ENCODE results near the gene METTL18. TPM values are rescaled to one million over a fixed set of nuclear protein-coding genes. Genes with fewer than 3 reads are reported as not detected.

The METTL18 gene
- total RNA-seq, 2 donors from 2014 or later, result 6.7 to 7.3 TPM

DNA sequence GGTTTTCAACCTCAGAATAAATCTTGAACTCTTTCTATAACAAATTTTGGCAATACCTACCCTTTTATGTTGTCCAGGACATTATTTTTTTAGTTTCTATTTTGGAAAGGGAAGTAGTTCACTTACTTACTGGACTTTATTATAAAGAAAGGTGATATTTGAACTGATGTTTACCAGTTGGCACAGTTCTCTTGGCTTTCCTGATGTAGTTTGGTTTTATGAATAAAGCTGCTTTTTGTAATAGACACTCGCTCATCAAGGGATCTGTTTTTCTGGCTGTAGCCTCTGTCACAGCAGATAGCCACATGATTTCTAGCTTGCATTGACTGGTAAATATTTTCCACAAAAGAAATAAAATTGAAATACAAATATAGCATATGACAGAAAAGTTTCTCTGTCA is 40.9 kb upstream of the METTL18 start:
- Mint-ChIP-seq H3K9me3 (peaks cover 15% of the 10 kb centered on the region), H3K27me3 (ENCODE audit: insufficient read depth) (no peaks in the 10 kb centered on the region), H3K4me3 (no peak overlapping the region), H3K4me1 (no peaks in the 10 kb centered on the region), H3K36me3 (ENCODE audit: low read depth) (peaks cover 66% of the 10 kb centered on the region), H3K27ac (no peak overlapping the region)
- no peak overlapping the region for H3K4me3 ChIP-seq (ENCODE audit: low read length)
- H3K27ac ChIP-seq (ENCODE audit: low read depth, low read length), result no peak overlapping the region
- no peak for DNase-seq
- H3K4me1 ChIP-seq (ENCODE audit: control insufficient read depth, insufficient read depth, low read length), result no peaks in the 10 kb centered on the region
- TF ChIP-seq, protein P1, sequence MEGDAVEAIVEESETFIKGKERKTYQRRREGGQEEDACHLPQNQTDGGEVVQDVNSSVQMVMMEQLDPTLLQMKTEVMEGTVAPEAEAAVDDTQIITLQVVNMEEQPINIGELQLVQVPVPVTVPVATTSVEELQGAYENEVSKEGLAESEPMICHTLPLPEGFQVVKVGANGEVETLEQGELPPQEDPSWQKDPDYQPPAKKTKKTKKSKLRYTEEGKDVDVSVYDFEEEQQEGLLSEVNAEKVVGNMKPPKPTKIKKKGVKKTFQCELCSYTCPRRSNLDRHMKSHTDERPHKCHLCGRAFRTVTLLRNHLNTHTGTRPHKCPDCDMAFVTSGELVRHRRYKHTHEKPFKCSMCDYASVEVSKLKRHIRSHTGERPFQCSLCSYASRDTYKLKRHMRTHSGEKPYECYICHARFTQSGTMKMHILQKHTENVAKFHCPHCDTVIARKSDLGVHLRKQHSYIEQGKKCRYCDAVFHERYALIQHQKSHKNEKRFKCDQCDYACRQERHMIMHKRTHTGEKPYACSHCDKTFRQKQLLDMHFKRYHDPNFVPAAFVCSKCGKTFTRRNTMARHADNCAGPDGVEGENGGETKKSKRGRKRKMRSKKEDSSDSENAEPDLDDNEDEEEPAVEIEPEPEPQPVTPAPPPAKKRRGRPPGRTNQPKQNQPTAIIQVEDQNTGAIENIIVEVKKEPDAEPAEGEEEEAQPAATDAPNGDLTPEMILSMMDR (conservative IDR thresholded peaks at IDR 0.05), result no peak
- no peaks in the 10 kb centered on the region for H3K27me3 ChIP-seq (ENCODE audit: control insufficient read depth, insufficient read depth, low read length, poor library complexity, severe bottlenecking)
- no peak overlapping the region for H3K9ac ChIP-seq (ENCODE audit: extremely low read depth, low read length, poor library complexity, severe bottlenecking)
- H3K36me3 ChIP-seq (ENCODE audit: control insufficient read depth, insufficient read depth, low read length), result peaks cover 68% of the 10 kb centered on the region
- 93% methylated on average over 1 of the region's 1 CpG; no CpG with 5 or more reads in 1 of the 2 experiments for WGBS, 2 experiments (ENCODE audit: insufficient coverage in 1 of 2, insufficient read length in 1 of 2)
- peaks cover 16% of the 10 kb centered on the region for H3K9me3 ChIP-seq (ENCODE audit: control insufficient read depth, low read length)

DNA sequence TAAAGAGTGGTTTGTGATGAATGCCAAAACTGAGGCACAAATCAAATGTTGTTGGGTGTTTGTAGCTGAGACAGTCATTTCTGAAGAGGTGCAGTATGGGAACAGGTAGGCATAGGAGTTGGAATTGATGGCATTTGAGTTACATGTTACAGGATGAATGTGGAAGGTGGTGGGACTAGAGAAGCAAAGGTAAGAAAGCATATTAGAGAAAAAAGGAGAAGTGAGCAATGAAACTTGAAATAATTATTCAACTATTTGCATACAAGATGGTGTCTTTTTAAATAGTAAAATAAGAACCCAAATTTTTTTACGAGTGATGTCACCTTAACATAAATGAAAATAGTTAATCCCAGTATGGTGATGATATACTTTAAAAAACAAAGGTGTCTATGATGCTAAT is 40.2 kb upstream of the METTL18 start:
- H3K9me3 Mint-ChIP-seq, result peaks cover 14% of the 10 kb centered on the region
- no peaks in the 10 kb centered on the region for H3K27me3 Mint-ChIP-seq (ENCODE audit: insufficient read depth)
- Histone ChIP-seq H3K27me3 (ENCODE audit: control insufficient read depth, insufficient read depth, low read length, poor library complexity, severe bottlenecking) (no peaks in the 10 kb centered on the region), H3K27ac (ENCODE audit: low read depth, low read length) (no peak overlapping the region), H3K4me1 (ENCODE audit: control insufficient read depth, insufficient read depth, low read length) (no peaks in the 10 kb centered on the region), H3K9ac (ENCODE audit: extremely low read depth, low read length, poor library complexity, severe bottlenecking) (no peak overlapping the region), H3K36me3 (ENCODE audit: control insufficient read depth, insufficient read depth, low read length) (peaks cover 73% of the 10 kb centered on the region), H3K9me3 (ENCODE audit: control insufficient read depth, low read length) (peaks cover 13% of the 10 kb centered on the region), H3K4me3 (ENCODE audit: low read length) (no peak overlapping the region)
- H3K4me1 Mint-ChIP-seq, result no peaks in the 10 kb centered on the region
- H3K36me3 Mint-ChIP-seq (ENCODE audit: low read depth), result peaks cover 65% of the 10 kb centered on the region
- DNase-seq, result no peak
- TF ChIP-seq, protein P1 (conservative IDR thresholded peaks at IDR 0.05), result no peak
- WGBS, 2 experiments (ENCODE audit: insufficient coverage in 1 of 2, insufficient read length in 1 of 2), result 100% methylated on average over 1 of the region's 1 CpG; no CpG with 5 or more reads in 1 of the 2 experiments
- no peak overlapping the region for H3K4me3 Mint-ChIP-seq
- no peak overlapping the region for H3K27ac Mint-ChIP-seq

DNA sequence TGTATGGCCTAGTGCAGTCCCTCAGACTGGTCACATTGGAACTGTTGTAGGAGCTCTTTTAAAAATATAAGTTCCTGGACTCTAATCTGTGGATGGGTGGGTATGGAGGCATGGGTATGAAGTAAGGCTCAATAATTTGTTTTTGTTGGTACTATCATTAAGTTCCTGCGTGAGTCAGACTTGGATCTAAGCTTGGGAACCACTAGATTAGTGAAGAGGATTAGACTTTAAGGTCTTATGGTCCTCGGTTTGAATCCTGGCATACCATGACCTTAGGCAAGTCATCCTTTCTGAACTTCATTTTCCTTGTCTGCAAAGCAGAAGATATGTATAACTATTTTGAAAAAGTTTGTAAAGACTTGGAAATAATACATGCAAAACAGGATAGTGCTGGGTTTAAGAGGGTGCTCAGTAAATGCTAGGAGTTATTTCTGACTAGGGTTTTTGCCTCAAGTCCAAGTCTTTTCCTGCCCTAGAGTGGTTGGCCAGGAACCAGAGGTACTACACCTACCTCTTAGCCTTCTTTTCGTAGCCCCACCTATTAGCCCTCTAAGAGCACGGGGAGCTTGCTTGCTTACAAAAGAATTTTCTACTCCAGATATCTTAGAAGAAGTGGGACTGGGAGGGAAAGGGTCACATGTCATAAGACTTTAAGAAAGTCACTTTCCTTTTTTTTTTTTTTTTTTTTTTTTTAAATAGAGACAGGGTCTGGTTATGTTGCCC is 38.6 kb upstream of the METTL18 start:
- H3K9me3 Mint-ChIP-seq, result no peaks in the 10 kb centered on the region
- H3K27me3 ChIP-seq (ENCODE audit: control insufficient read depth, insufficient read depth, low read length, poor library complexity, severe bottlenecking), result no peaks in the 10 kb centered on the region
- no peaks in the 10 kb centered on the region for H3K27me3 Mint-ChIP-seq (ENCODE audit: insufficient read depth)
- H3K4me1 Mint-ChIP-seq, result no peaks in the 10 kb centered on the region
- peaks cover 59% of the 10 kb centered on the region for H3K36me3 Mint-ChIP-seq (ENCODE audit: low read depth)
- H3K4me3 Mint-ChIP-seq, result no peak overlapping the region
- H3K4me1 ChIP-seq (ENCODE audit: control insufficient read depth, insufficient read depth, low read length), result no peaks in the 10 kb centered on the region
- WGBS, 2 experiments (ENCODE audit: insufficient coverage in 1 of 2, insufficient read length in 1 of 2), result 86 to 100% methylated on average over 1 to 4 of the region's 4 CpGs
- no peak for DNase-seq
- no peak overlapping the region for H3K27ac Mint-ChIP-seq
- no peak overlapping the region for H3K27ac ChIP-seq (ENCODE audit: low read depth, low read length)
- H3K9ac ChIP-seq (ENCODE audit: extremely low read depth, low read length, poor library complexity, severe bottlenecking), result no peak overlapping the region
- H3K9me3 ChIP-seq (ENCODE audit: control insufficient read depth, low read length), result no peaks in the 10 kb centered on the region
- H3K36me3 ChIP-seq (ENCODE audit: control insufficient read depth, insufficient read depth, low read length), result peaks cover 73% of the 10 kb centered on the region
- H3K4me3 ChIP-seq (ENCODE audit: low read length), result no peak overlapping the region
- TF ChIP-seq, protein P1 (conservative IDR thresholded peaks at IDR 0.05), result no peak

Measured in endodermal cell (in vitro differentiated cells).